Right atrium auricular region (tissue), 2 donors: ENCODE measurements around the gene TTC34. TPM values are rescaled to one million over a fixed set of nuclear protein-coding genes. Genes with fewer than 3 reads are reported as not detected.

Source experiments
- DNase-seq: peaks from one replicate; pipeline ENCODE4 v3.0.0-alpha.2; 2019; ENCODE audit warnings: low spot score
- H3K27ac ChIP-seq, 2 donors: fragments of 200-600 bp; sonication (generic); 1 replicate in 1 of 2; 2 replicates in 1 of 2; pipeline ENCODE4 v1.5.1; 2016 to 2019
- H3K27me3 ChIP-seq, 2 donors: fragments of 200-600 bp; sonication (generic); one replicate each; pipeline versions ENCODE4 v1.5.1 to v1.6.0; 2017 to 2019
- H3K36me3 ChIP-seq: fragments of 200-600 bp; sonication (generic); one replicate; pipeline ENCODE4 v1.5.1; 2016
- H3K4me1 ChIP-seq, 2 donors: fragments of 200-600 bp; sonication (generic); one replicate each; pipeline versions ENCODE4 v1.5.1 to v1.6.0; 2017 to 2019
- H3K4me3 ChIP-seq, 2 donors: fragments of 200-600 bp; sonication (generic); 1 replicate in 1 of 2; 2 replicates in 1 of 2; pipeline ENCODE4 v1.5.1; 2017 to 2019; ENCODE audit warnings: mild to moderate bottlenecking in 1 of 2, moderate library complexity in 1 of 2
- H3K9me3 ChIP-seq, 2 donors: fragments of 200-600 bp; sonication (generic); one replicate each; pipeline ENCODE4 v1.5.1; 2019
- CTCF ChIP-seq, 2 donors: fragments of 200-600 bp; sonication (generic); IDR thresholded peaks; one replicate each; pipeline ENCODE4 v1.5.1; 2019; ENCODE audit warnings: antibody characterized with exemption in 2 of 2
- total RNA-seq, 2 donors: library from RNA; depleted of rRNA; stranded (reverse); fragments of >200 nt; gene quantifications; one replicate each; pipeline ENCODE4 v1.1.0, GENCODE V29; 2016

TTC34 gene
- total RNA-seq, 2 donors from 2014 or later, result 0.08 to 0.11 TPM

GRCh38 chr1:2816786-2817185 lies 15.3 kb upstream of the TTC34 start:
- no peak for DNase-seq
- TF ChIP-seq CTCF (IDR thresholded peaks at IDR 0.05), result no peak
- no peaks in the 10 kb centered on the region for H3K27me3 ChIP-seq
- no peak overlapping the region for H3K27ac ChIP-seq
- H3K4me3 ChIP-seq, result no peak overlapping the region
- peaks cover 0 to 7% of the 10 kb centered on the region in 2 donors for H3K9me3 ChIP-seq
- H3K36me3 ChIP-seq, result no peaks in the 10 kb centered on the region
- no peaks in the 10 kb centered on the region for H3K4me1 ChIP-seq

GRCh38 chr1:2815551-2815950 lies 14.1 kb upstream of the TTC34 start:
- Histone ChIP-seq H3K27ac (no peak overlapping the region), H3K4me3 (no peak overlapping the region), H3K9me3 (peaks cover 0 to 7% of the 10 kb centered on the region in 2 donors), H3K27me3 (no peaks in the 10 kb centered on the region), H3K4me1 (no peaks in the 10 kb centered on the region), H3K36me3 (no peaks in the 10 kb centered on the region)
- no peak for DNase-seq
- no peak for TF ChIP-seq CTCF (IDR thresholded peaks at IDR 0.05)

- H3K27me3 ChIP-seq, result no peaks in the 10 kb centered on the region
- no peak overlapping the region for H3K27ac ChIP-seq
- H3K36me3 ChIP-seq, result no peaks in the 10 kb centered on the region
- no peak overlapping the region for H3K4me3 ChIP-seq
- no peak for DNase-seq
- peaks cover 0 to 7% of the 10 kb centered on the region in 2 donors for H3K9me3 ChIP-seq
- H3K4me1 ChIP-seq, result no peaks in the 10 kb centered on the region
- TF ChIP-seq CTCF (IDR thresholded peaks at IDR 0.05), result no peak
Measured at GRCh38 chr1:2814511-2815075, 13.1 kb upstream of the TTC34 start.

- TF ChIP-seq CTCF (IDR thresholded peaks at IDR 0.05), result no peak
- H3K4me1 ChIP-seq, result no peaks in the 10 kb centered on the region
- H3K9me3 ChIP-seq, result peaks cover 0 to 7% of the 10 kb centered on the region in 2 donors
- no peaks in the 10 kb centered on the region for H3K27me3 ChIP-seq
- DNase-seq, result no peak
- no peak overlapping the region for H3K27ac ChIP-seq
- H3K36me3 ChIP-seq, result no peaks in the 10 kb centered on the region
- no peak overlapping the region for H3K4me3 ChIP-seq
Measured at GRCh38 chr1:2812939-2813653, 11.6 kb upstream of the TTC34 start.

GRCh38 chr1:2812136-2812535 lies 10.6 kb upstream of the TTC34 start:
- DNase-seq, result no peak
- TF ChIP-seq CTCF (IDR thresholded peaks at IDR 0.05), result no peak
- H3K27ac ChIP-seq, result no peak overlapping the region
- no peak overlapping the region for H3K4me3 ChIP-seq
- no peaks in the 10 kb centered on the region for H3K27me3 ChIP-seq
- no peaks in the 10 kb centered on the region for H3K4me1 ChIP-seq
- no peaks in the 10 kb centered on the region for H3K36me3 ChIP-seq
- H3K9me3 ChIP-seq, result peaks cover 0 to 7% of the 10 kb centered on the region in 2 donors
